T-cell (primary cell): Measurements from ENCODE around the gene ACTN1. TPM values are rescaled to one million over a fixed set of nuclear protein-coding genes. Genes with fewer than 3 reads are reported as not detected.

ENCODE experiments used
- ATAC-seq, 4 experiments: fragments of 200-7000 bp in 3 of 4; fragments of 150-1000 bp in 1 of 4; cut with Tn5 transposase; replicated peaks in 1 of 4; 1 replicate in 3 of 4; 2 replicates in 1 of 4; pipeline ENCODE4 v1.10.0; 2021; ENCODE audit warnings: moderate library complexity in 3 of 4, mild to moderate bottlenecking in 2 of 4, moderate number of reproducible peaks in 1 of 4
- CTCF ChIA-PET, 2 donors: fragments of 300-600 bp; sonication (Branson Sonifier 250); formaldehyde crosslinking; loops; one replicate each; lab custom pipeline; 2022; ENCODE audit warnings: antibody characterized with exemption in 2 of 2; lab: Charles Lee
- POLR2A ChIA-PET, 2 donors: fragments of 300-600 bp; sonication (Branson Sonifier 250); formaldehyde crosslinking; loops; one replicate each; lab custom pipeline; 2022; ENCODE audit warnings: antibody characterized with exemption in 2 of 2; lab: Charles Lee
- DNase-seq, 35 experiments: peaks; one replicate each; pipeline versions ENCODE4 v3.0.0 to v3.0.0-alpha.2; 2013 to 2023
- H3K27ac ChIP-seq: one replicate; pipeline ENCODE4 v1.5.1; 2013; ENCODE audit warnings: low read length
- H3K27me3 ChIP-seq, 2 experiments: replicated peaks in 1 of 2; 1 replicate in 1 of 2; 2 replicates in 1 of 2; pipeline versions ENCODE4 v1.6.1 to v1.7.0; 2013; ENCODE audit warnings: low read length in 1 of 2, mixed read lengths in 1 of 2; ENCODE audit not compliant: control insufficient read depth in 2 of 2, insufficient read depth in 2 of 2; ENCODE audit errors: extremely low read depth in 1 of 2
- H3K36me3 ChIP-seq, 2 donors: 1 replicate in 1 of 2; 2 replicates in 1 of 2; pipeline versions ENCODE4 v1.6.1 to v1.7.0; 2013; ENCODE audit warnings: low read length in 1 of 2; ENCODE audit not compliant: control insufficient read depth in 2 of 2, insufficient read depth in 1 of 2; ENCODE audit errors: extremely low read depth in 1 of 2
- H3K4me1 ChIP-seq, 2 experiments: 1 replicate in 1 of 2; 2 replicates in 1 of 2; pipeline versions ENCODE4 v1.6.1 to v1.7.0; 2013; ENCODE audit warnings: low read length in 2 of 2, mixed read lengths in 1 of 2; ENCODE audit not compliant: insufficient read depth in 2 of 2, control insufficient read depth in 1 of 2; ENCODE audit errors: extremely low read depth in 1 of 2
- H3K4me3 ChIP-seq, 2 donors: 1 replicate in 1 of 2; 2 replicates in 1 of 2; pipeline versions ENCODE4 v1.5.1 to v1.7.0; 2013; ENCODE audit warnings: mild to moderate bottlenecking in 2 of 2, low read length in 1 of 2, moderate library complexity in 1 of 2; ENCODE audit not compliant: control insufficient read depth in 1 of 2; ENCODE audit errors: extremely low read depth in 1 of 2
- H3K9me3 ChIP-seq: 2 replicates; pipeline ENCODE4 v1.7.0; 2013
- H3K27ac Mint-ChIP-seq, 2 donors: one replicate each; pipeline ENCODE4 v1.8.0; 2020 to 2021; ENCODE audit warnings: mild to moderate bottlenecking in 2 of 2, mixed read lengths in 2 of 2
- H3K27me3 Mint-ChIP-seq, 2 donors: one replicate each; pipeline ENCODE4 v1.8.0; 2021 to 2022; ENCODE audit warnings: mixed read lengths in 2 of 2
- H3K36me3 Mint-ChIP-seq: one replicate; pipeline ENCODE4 v1.8.0; 2021; ENCODE audit warnings: mixed read lengths
- H3K4me1 Mint-ChIP-seq, 3 donors: one replicate each; pipeline ENCODE4 v1.8.0; 2020 to 2022; ENCODE audit warnings: mixed read lengths in 3 of 3, mild to moderate bottlenecking in 1 of 3
- H3K4me3 Mint-ChIP-seq, 3 donors: one replicate each; pipeline ENCODE4 v1.8.0; 2020 to 2022; ENCODE audit warnings: mild to moderate bottlenecking in 3 of 3, mixed read lengths in 3 of 3, moderate library complexity in 3 of 3
- H3K9me3 Mint-ChIP-seq, 3 donors: one replicate each; pipeline ENCODE4 v1.8.0; 2020 to 2022; ENCODE audit warnings: mixed read lengths in 3 of 3
- WGBS: methylation state at CpG from one replicate; pipeline ENCODE4 v1.1.5; 2013; ENCODE audit warnings: missing lambda C conversion rate; ENCODE audit not compliant: insufficient coverage; 5-methylcytosine and 5-hydroxymethylcytosine counted together
- total RNA-seq, 35 experiments: library from RNA in 6 of 35; stranded (reverse) in 6 of 35; fragments of 120-200 nt in 1 of 35; gene quantifications; one replicate each; pipeline versions ENCODE4 v1.2.1 to v1.2.4 and lab custom pipeline; 2013 to 2026

The ACTN1 gene
- total RNA-seq, 5 donors from 2014 or later (not counting 1 experiment from before 2014, with no cell fraction given) = 84.8 to 219 (median 122) TPM

DNA sequence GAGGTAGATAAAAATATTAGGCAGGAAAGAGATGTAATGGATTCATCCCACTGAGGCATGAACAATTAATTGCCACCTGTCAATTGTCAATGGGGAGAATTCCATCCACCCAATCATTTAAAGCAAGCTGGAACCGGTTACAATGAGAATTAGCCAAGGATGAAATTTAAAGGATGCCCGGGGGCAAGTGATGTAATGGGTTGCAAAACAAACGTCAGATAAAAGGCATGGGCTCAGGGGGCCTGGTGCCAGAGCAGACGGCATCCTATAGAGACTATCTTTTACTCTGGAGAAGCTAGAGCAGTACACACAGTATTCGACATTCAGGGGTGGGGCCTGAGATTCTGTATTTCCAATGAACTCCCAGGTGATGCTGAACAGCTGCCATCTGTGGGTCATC, 105.7 kb downstream of the ACTN1 start:
- ChIA-PET POLR2A (no interaction called here), CTCF (no interaction called here)
- WGBS = 100% methylated on average over 2 of the region's 5 CpGs
- Mint-ChIP-seq H3K36me3 (peaks cover 49% of the 10 kb centered on the region), H3K27ac (no peak overlapping the region), H3K4me1 (no peaks in the 10 kb centered on the region), H3K9me3 (no peaks in the 10 kb centered on the region), H3K4me3 (no peak overlapping the region), H3K27me3 (no peaks in the 10 kb centered on the region)
- Histone ChIP-seq H3K27ac (no peak overlapping the region), H3K4me3 (no peak overlapping the region), H3K4me1 (no peaks in the 10 kb centered on the region), H3K9me3 (no peaks in the 10 kb centered on the region), H3K27me3 (no peaks in the 10 kb centered on the region), H3K36me3 (peaks cover 30 to 51% of the 10 kb centered on the region in 2 donors)
- no peak for DNase-seq
- ATAC-seq = no peak

DNA sequence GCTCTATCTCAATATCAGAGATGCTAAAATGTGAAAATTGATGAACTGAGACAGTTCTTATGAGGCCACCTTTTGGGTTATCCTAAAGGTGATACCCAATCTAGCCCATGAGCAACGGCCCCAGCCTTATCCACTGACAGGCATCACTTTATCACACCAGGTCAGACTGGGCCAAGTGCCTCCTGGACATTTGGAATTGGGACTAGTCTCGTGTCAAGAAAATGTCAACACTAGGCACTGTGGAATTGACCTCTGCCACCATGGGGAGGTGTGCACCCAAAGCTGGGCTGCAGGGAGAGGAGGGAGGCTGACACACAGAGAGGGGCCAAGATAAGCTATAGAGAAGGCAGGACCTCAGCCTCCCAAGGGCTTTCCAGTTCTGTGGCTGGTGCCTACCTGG, 107.7 kb downstream of the ACTN1 start:
- Mint-ChIP-seq H3K4me3 (no peak overlapping the region), H3K27me3 (no peaks in the 10 kb centered on the region), H3K36me3 (peaks cover 31% of the 10 kb centered on the region), H3K4me1 (no peaks in the 10 kb centered on the region), H3K27ac (no peak overlapping the region), H3K9me3 (no peaks in the 10 kb centered on the region)
- ChIA-PET CTCF (no interaction called here), POLR2A (interaction anchor here in 1 of 2 donors (0.6 kb wide), 1 partner anchor 112 kb away, joined by 3 read pairs; no protein-coding TSS in a partner anchor)
- Histone ChIP-seq H3K9me3 (no peaks in the 10 kb centered on the region), H3K4me3 (no peak overlapping the region), H3K36me3 (peaks cover 14 to 31% of the 10 kb centered on the region in 2 donors), H3K27ac (no peak overlapping the region), H3K27me3 (no peaks in the 10 kb centered on the region), H3K4me1 (no peaks in the 10 kb centered on the region)
- no peak for ATAC-seq
- no peak for DNase-seq
- WGBS = 60% methylated on average over 1 of the region's 2 CpGs

DNA sequence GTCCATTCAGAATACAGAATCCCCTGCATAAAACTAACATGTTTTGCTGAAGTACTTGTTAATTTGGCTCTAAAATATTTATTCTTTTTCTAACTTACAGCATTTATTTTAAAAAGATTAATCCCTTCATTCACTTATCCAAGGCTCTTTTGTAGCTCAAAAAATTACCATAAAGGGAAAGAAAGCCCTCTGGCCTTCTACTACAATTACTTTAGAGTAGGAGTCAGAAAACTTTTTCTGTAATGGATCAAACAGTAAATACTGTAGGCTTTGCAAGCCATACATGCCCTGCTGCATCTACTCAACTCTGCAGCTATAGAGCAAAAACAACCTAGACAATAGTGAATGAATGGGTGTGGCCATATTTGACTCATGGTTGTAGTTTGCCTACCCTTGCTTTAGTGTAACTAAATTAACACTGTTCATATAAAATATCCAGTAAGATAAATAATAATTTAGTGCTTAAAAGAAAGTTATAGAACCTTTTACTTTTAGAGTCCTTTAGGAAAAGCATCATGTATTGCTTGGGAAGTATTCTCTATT, 112.0 kb downstream of the ACTN1 start:
- DNase-seq (no peak), ATAC-seq (no peak)
- Mint-ChIP-seq H3K9me3 (peaks cover 0 to 11% (median 5%) of the 10 kb centered on the region in 3 donors), H3K27me3 (no peaks in the 10 kb centered on the region), H3K4me3 (no peak overlapping the region), H3K36me3 (peaks cover 4% of the 10 kb centered on the region), H3K27ac (no peak overlapping the region), H3K4me1 (no peaks in the 10 kb centered on the region)
- H3K4me3 ChIP-seq = no peak overlapping the region
- H3K9me3 ChIP-seq = no peaks in the 10 kb centered on the region
- no peaks in the 10 kb centered on the region for H3K27me3 ChIP-seq
- H3K4me1 ChIP-seq = no peaks in the 10 kb centered on the region
- POLR2A ChIA-PET = no interaction called here
- CTCF ChIA-PET = interaction anchor here in 1 of 2 donors (1.2 kb wide), 1 partner anchor 241 kb away, joined by 3 read pairs; no protein-coding TSS in a partner anchor
- no peak overlapping the region for H3K27ac ChIP-seq
- peaks cover 3 to 4% of the 10 kb centered on the region in 2 donors for H3K36me3 ChIP-seq

DNA sequence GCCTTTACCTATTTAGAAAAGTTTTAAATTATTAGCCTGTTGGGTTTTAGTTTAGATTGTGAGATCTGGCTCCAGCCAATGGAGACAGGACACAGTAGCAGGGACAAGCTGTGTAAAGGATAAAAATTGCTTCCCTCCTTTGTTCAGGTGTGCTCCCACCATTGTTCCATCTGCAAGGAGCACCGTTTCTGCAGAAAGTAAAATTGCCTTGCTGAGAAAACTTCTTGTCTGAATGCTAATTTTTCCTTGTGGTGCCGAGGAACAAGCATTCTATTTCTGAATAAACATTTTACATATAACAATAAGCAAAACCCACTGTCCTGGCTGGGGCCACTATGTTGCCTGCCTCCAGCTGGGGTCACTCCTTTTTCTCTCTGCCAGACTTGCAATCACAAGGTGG, 113.6 kb downstream of the ACTN1 start:
- Histone ChIP-seq H3K9me3 (no peaks in the 10 kb centered on the region), H3K4me3 (no peak overlapping the region), H3K4me1 (no peaks in the 10 kb centered on the region), H3K27ac (no peak overlapping the region), H3K27me3 (no peaks in the 10 kb centered on the region), H3K36me3 (no peaks in the 10 kb centered on the region)
- Mint-ChIP-seq H3K9me3 (peaks cover 0 to 11% (median 5%) of the 10 kb centered on the region in 3 donors), H3K4me3 (no peak overlapping the region), H3K27me3 (no peaks in the 10 kb centered on the region), H3K4me1 (no peaks in the 10 kb centered on the region), H3K27ac (no peak overlapping the region), H3K36me3 (no peaks in the 10 kb centered on the region)
- no peak for ATAC-seq
- DNase-seq = no peak
- 100% methylated on average over 1 of the region's 2 CpGs for WGBS
- POLR2A ChIA-PET = no interaction called here
- CTCF ChIA-PET = no interaction called here

DNA sequence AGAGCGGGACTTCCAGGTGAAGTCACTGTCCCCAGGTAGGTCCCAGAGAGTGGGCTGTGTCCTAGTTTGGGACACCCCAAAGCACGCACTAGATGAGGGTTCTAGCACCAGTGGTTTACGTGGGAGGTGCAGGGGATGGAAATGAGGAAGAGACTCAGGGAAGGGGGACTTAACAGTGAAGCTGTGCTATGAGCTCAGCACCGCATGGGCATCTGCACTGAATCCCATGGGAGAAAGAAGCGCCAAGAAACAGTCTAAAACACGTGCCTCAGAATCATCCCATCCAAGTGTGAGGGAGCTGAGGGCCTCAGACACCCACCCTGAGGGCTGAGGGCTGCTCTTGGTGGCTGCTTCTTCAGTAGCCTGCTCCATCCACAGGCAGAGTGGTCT, 114.7 kb downstream of the ACTN1 start:
- H3K27ac ChIP-seq = no peak overlapping the region
- ATAC-seq (no peak), DNase-seq (no peak)
- ChIA-PET CTCF (interaction anchor here in 1 of 2 donors (1.1 to 1.4 kb wide), 2 partner anchors 192 to 243 kb away, joined by 3 read pairs; no protein-coding TSS in a partner anchor), POLR2A (no interaction called here)
- H3K4me3 Mint-ChIP-seq = no peak overlapping the region
- H3K27me3 ChIP-seq = no peaks in the 10 kb centered on the region
- no peak overlapping the region for H3K4me3 ChIP-seq
- H3K9me3 ChIP-seq = no peaks in the 10 kb centered on the region
- H3K27me3 Mint-ChIP-seq = no peaks in the 10 kb centered on the region
- H3K4me1 ChIP-seq = no peaks in the 10 kb centered on the region
- H3K9me3 Mint-ChIP-seq = peaks cover 0 to 11% (median 5%) of the 10 kb centered on the region in 3 donors
- WGBS = 98% methylated on average over 5 of the region's 6 CpGs
- no peak overlapping the region for H3K27ac Mint-ChIP-seq
- H3K4me1 Mint-ChIP-seq = no peaks in the 10 kb centered on the region
- H3K36me3 Mint-ChIP-seq = no peaks in the 10 kb centered on the region
- H3K36me3 ChIP-seq = no peaks in the 10 kb centered on the region

DNA sequence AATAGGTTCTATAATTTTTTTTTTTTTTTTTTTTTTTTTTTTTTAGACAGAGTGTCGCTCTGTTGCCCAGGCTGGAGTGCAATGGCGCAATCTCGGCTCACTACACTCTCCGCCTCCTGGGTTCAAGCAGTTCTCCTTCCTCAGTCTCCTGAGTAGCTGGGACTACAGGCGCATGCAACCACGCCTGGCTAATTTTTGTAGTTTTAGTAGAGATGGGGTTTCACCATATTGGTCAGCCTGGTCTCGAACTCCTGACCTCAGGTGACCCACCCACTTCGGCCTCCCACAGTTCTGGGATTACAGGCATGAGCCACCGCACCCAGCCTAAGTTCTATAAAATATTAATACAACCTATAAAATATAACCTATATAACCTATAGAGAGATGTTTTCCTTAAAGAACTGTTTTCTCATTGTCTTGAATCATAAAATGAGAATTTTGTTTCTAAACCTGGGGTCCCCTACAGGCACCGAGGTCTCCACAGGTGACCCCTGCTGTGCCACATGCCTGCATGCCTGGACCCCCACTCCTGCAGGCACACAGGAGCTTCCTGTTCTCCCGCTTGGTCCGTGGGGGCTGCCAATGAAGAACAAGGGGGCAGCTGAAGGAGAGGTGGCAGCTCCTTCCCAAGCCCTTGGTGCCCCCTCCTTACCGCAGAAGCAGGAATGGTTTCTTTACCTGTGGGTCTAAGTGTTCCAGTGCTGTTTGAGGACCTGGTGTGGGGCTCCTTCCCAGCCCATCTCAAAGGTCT, 115.3 kb downstream of the ACTN1 start:
- Histone ChIP-seq H3K4me3 (no peak overlapping the region), H3K27ac (no peak overlapping the region), H3K36me3 (no peaks in the 10 kb centered on the region), H3K9me3 (no peaks in the 10 kb centered on the region), H3K4me1 (no peaks in the 10 kb centered on the region), H3K27me3 (no peaks in the 10 kb centered on the region)
- Mint-ChIP-seq H3K4me3 (no peak overlapping the region), H3K27ac (no peak overlapping the region), H3K9me3 (peaks cover 0 to 11% (median 5%) of the 10 kb centered on the region in 3 donors), H3K27me3 (no peaks in the 10 kb centered on the region), H3K4me1 (no peaks in the 10 kb centered on the region), H3K36me3 (no peaks in the 10 kb centered on the region)
- ChIA-PET CTCF (interaction anchor here (0.5 to 1.4 kb wide), 9 partner anchors 193 to 806 kb away, joined by 3 to 10 read pairs (median 3); no protein-coding TSS in a partner anchor), POLR2A (no interaction called here)
- ATAC-seq (no peak), DNase-seq (no peak)
- 97% methylated on average over 3 of the region's 13 CpGs for WGBS
